Osteocyte (in vitro differentiated cells): ENCODE data around the gene PTRH1. TPM values are rescaled to one million over a fixed set of nuclear protein-coding genes. Genes with fewer than 3 reads are reported as not detected.

Source experiments
- DNase-seq: peaks from one replicate; pipeline ENCODE4 v3.0.0; 2021; ENCODE audit warnings: mixed read lengths; ENCODE audit not compliant: unreplicated experiment; ENCODE audit errors: extremely low spot score
- H3K27ac Mint-ChIP-seq: one replicate; pipeline ENCODE4 v1.8.0; 2021; ENCODE audit warnings: mild to moderate bottlenecking, mixed read lengths; ENCODE audit not compliant: unreplicated experiment
- H3K27me3 Mint-ChIP-seq: one replicate; pipeline ENCODE4 v1.8.0; 2021; ENCODE audit warnings: mixed read lengths; ENCODE audit not compliant: unreplicated experiment
- H3K36me3 Mint-ChIP-seq: one replicate; pipeline ENCODE4 v1.8.0; 2021; ENCODE audit warnings: mixed read lengths; ENCODE audit not compliant: unreplicated experiment
- H3K4me1 Mint-ChIP-seq: one replicate; pipeline ENCODE4 v1.8.0; 2021; ENCODE audit warnings: mixed read lengths; ENCODE audit not compliant: unreplicated experiment
- H3K4me3 Mint-ChIP-seq: one replicate; pipeline ENCODE4 v1.8.0; 2021; ENCODE audit warnings: mild to moderate bottlenecking, moderate library complexity, mixed read lengths; ENCODE audit not compliant: unreplicated experiment
- H3K9me3 Mint-ChIP-seq: one replicate; pipeline ENCODE4 v1.8.0; 2021; ENCODE audit warnings: mixed read lengths; ENCODE audit not compliant: unreplicated experiment
- CTCF ChIP-seq: fragments of 200-600 bp; sonication (generic); IDR thresholded peaks from 2 replicates; pipeline ENCODE4 v1.5.0; 2021; ENCODE audit warnings: antibody characterized with exemption, mild to moderate bottlenecking, moderate library complexity
- total RNA-seq: library from RNA; stranded (reverse); gene quantifications from 2 replicates; pipeline ENCODE4 v1.2.1, GENCODE V29; 2021

The PTRH1 gene
- total RNA-seq, 1 donor from 2014 or later = 10.6 TPM

- Mint-ChIP-seq H3K4me1 (peaks cover 7% of the 10 kb centered on the region), H3K27ac (no peak overlapping the region), H3K9me3 (no peaks in the 10 kb centered on the region), H3K27me3 (no peaks in the 10 kb centered on the region), H3K36me3 (no peaks in the 10 kb centered on the region), H3K4me3 (no peak overlapping the region)
- DNase-seq = no peak
- TF ChIP-seq CTCF = no peak
Observed at GRCh38 chr9:127724012-127724411, 8.5 kb upstream of the PTRH1 start.

- Mint-ChIP-seq H3K4me1 (peaks cover 7% of the 10 kb centered on the region), H3K27me3 (no peaks in the 10 kb centered on the region), H3K9me3 (no peaks in the 10 kb centered on the region), H3K36me3 (no peaks in the 10 kb centered on the region), H3K27ac (no peak overlapping the region), H3K4me3 (no peak overlapping the region)
- TF ChIP-seq CTCF = no peak
- no peak for DNase-seq
Observed at GRCh38 chr9:127723444-127723843, 8.0 kb upstream of the PTRH1 start.

GRCh38 chr9:127723013-127723412, 7.5 kb upstream of the PTRH1 start:
- no peak for DNase-seq
- H3K27ac Mint-ChIP-seq = no peak overlapping the region

GRCh38 chr9:127722055-127722745, 6.7 kb upstream of the PTRH1 start:
- no peak overlapping the region for H3K4me3 Mint-ChIP-seq
- no peak for DNase-seq
- H3K36me3 Mint-ChIP-seq = no peaks in the 10 kb centered on the region
- no peak for TF ChIP-seq CTCF
- no peaks in the 10 kb centered on the region for H3K9me3 Mint-ChIP-seq
- H3K27ac Mint-ChIP-seq = no peak overlapping the region
- no peaks in the 10 kb centered on the region for H3K27me3 Mint-ChIP-seq
- peaks cover 7% of the 10 kb centered on the region for H3K4me1 Mint-ChIP-seq

More at GRCh38 chr9:127723013-127723412, 7.5 kb upstream of the PTRH1 start:
- H3K4me3 Mint-ChIP-seq = no peak overlapping the region
- H3K4me1 Mint-ChIP-seq = peaks cover 7% of the 10 kb centered on the region
- no peaks in the 10 kb centered on the region for H3K27me3 Mint-ChIP-seq
- no peaks in the 10 kb centered on the region for H3K36me3 Mint-ChIP-seq
- H3K9me3 Mint-ChIP-seq = no peaks in the 10 kb centered on the region
- no peak for TF ChIP-seq CTCF

- Mint-ChIP-seq H3K36me3 (no peaks in the 10 kb centered on the region), H3K27ac (no peak overlapping the region), H3K27me3 (no peaks in the 10 kb centered on the region), H3K4me1 (peaks cover 7% of the 10 kb centered on the region), H3K9me3 (no peaks in the 10 kb centered on the region), H3K4me3 (no peak overlapping the region)
- TF ChIP-seq CTCF = no peak
- DNase-seq = no peak
Observed at GRCh38 chr9:127721391-127721821, 5.9 kb upstream of the PTRH1 start.
